ENCODE data around the gene DNAH10. TPM values are rescaled to one million over a fixed set of nuclear protein-coding genes. Genes with fewer than 3 reads are reported as not detected.

DNAH10 gene
- total and polyA plus RNA-seq, 10 of the 15 experiments (the other 5 are each of a cell fraction or from before 2014, with no cell fraction given) = 0.01 to 0.32 (median 0.06) TPM

DNA sequence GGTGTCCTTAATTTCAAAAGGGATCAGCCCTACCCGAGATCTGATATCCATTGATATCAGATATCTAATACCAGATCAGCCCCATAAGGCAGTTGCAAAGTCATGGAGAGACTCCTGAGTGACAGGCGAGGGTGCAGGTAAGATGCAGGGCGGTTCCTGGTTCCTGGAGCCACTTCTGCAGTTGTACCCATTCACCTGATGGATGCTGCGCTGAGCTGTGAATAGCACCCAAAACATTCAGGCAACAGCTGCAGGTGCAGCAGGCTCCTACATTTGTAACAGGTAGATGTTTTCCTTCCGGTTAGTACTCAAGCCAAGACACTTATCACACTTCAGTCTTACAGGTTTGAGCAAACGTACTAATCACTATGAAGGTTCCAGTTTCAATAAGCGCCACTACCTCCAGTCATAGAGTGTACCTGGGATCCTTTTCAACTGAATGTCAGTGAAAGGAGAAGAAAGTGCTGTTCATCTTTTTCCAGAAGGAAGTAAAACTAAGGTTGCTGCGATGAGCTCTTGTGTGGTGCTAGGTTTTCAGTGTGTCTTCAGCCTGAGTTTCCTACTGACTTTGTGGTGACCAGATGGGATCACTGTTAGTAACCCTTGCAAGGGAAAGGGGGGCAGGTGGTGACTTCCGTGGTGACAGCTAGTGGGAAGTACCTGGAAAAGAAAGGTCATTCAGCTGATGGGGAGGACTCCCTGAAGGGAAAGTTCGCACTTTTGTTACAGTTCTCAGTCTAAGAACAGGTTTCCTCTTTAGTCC lies 48.1 kb upstream of the DNAH10 start:
- TSS peak; percentile 89 for BruUV-seq (replicated peaks)
- H3K27me3 ChIP-seq (replicated peaks in 1 of 2; ENCODE audit: control insufficient read depth in 2 of 2, insufficient read depth in 2 of 2, low read length in 1 of 2) = no peaks in the 10 kb centered on the region
- peaks cover 15% of the 10 kb centered on the region for H3K4me1 ChIP-seq (ENCODE audit: control insufficient read depth, insufficient read depth, low read length)
- POLR2A ChIA-PET = interaction anchor here (0.8 to 5.5 kb wide), 9 partner anchors 10 to 112 kb away, joined by 3 to 56 read pairs (median 4); partner anchors contain the start of genes DDX55, EIF2B1 and GTF2H3
- no peaks in the 10 kb centered on the region; a peak in 2 of 4 replicates for H3K36me3 ChIP-seq (ENCODE audit: control insufficient read depth in 2 of 2, insufficient read depth in 2 of 2, low read length in 1 of 2)
- SMC1A ChIA-PET (ENCODE audit: uncharacterized antibody, unreplicated experiment) = interaction anchor here (0.8 to 5.2 kb wide), 10 partner anchors 11 to 129 kb away, joined by 3 to 32 read pairs (median 5); partner anchors contain the start of genes DNAH10 and TCTN2
- peak overlapping the region; percentile 83 for H3K9ac ChIP-seq (ENCODE audit: control insufficient read depth, insufficient read depth, low read length)
- RAD21 ChIA-PET (ENCODE audit: unreplicated experiment) = interaction anchor here (0.7 to 3.7 kb wide), 10 partner anchors 9 to 479 kb away, joined by 3 to 26 read pairs (median 4); partner anchors contain the start of gene TCTN2
- H4K20me1 ChIP-seq (ENCODE audit: control insufficient read depth, insufficient read depth) = no peaks in the 10 kb centered on the region
- WGBS (ENCODE audit: insufficient coverage, insufficient replicate concordance, low lambda C conversion rate, missing lambda C conversion rate) = 4% methylated on average over 10 of the region's 10 CpGs
- ATAC-seq (peak; percentile 41), DNase-seq (ENCODE audit: low read depth, low spot score) (no peak), FAIRE-seq (peak; percentile 49)
- CTCF ChIA-PET = interaction anchor here (0.9 to 2.5 kb wide), 8 partner anchors 10 to 111 kb away, joined by 3 to 9 read pairs (median 4); partner anchors contain the start of gene DNAH10
- H2AFZ ChIP-seq (ENCODE audit: control insufficient read depth, low read depth, low read length) = peak overlapping the region; percentile 63
- in situ Hi-C loops (cut with MboI) (no loop called here), intact Hi-C loops (cut with micrococcal nuclease; ENCODE audit: unreplicated experiment) (loop anchor here (2.0 to 5.0 kb wide), 2 partner anchors 57 to 81 kb away; partner anchors contain the start of genes EIF2B1 and GTF2H3)
- H3K4me2 ChIP-seq (ENCODE audit: control insufficient read depth, insufficient read depth) = peak overlapping the region; percentile 100
- H3K79me2 ChIP-seq (ENCODE audit: control insufficient read depth, insufficient read depth, low read length) = peaks cover 34% of the 10 kb centered on the region
- peak overlapping the region; percentile 84 for H3K4me3 ChIP-seq
- H3K9me3 ChIP-seq (replicated peaks; ENCODE audit: control insufficient read depth, insufficient read depth, low read length) = no peaks in the 10 kb centered on the region
- H3K27ac ChIP-seq (ENCODE audit: control insufficient read depth, insufficient read depth) = peak overlapping the region; percentile 91
- TF ChIP-seq EED (IDR thresholded peaks at IDR 0.05; ENCODE audit: low read depth) (peak; percentile 93), RELA (IDR thresholded peaks at IDR 0.05; ENCODE audit: borderline replicate concordance, partially characterized antibody) (no peak), NFYB (IDR thresholded peaks at IDR 0.05; ENCODE audit: insufficient read depth, low read depth, low read length) (no peak), PAX8 (IDR thresholded peaks at IDR 0.05) (0 out of 2 replicates have a peak, but pooled peaks have one; percentile 52), IKZF2 (IDR thresholded peaks at IDR 0.05) (peak; percentile 79 to 84), GATAD2B (conservative IDR thresholded peaks at IDR 0.05; ENCODE audit: low read depth) (peak; percentile 31; the same call in 1 of the 2 replicates), NR2F1 (conservative IDR thresholded peaks at IDR 0.05) (peak; percentile 52; the same call in 1 of the 2 replicates), CBX3 (IDR thresholded peaks at IDR 0.05; ENCODE audit: borderline replicate concordance, low read depth) (no peak), ETV6 (conservative IDR thresholded peaks at IDR 0.05 in 1 of 2, IDR thresholded peaks at IDR 0.05 in 1 of 2; ENCODE audit: borderline replicate concordance in 1 of 2, low read depth in 1 of 2) (peak in 1 of 2 experiments; percentile 82; a peak in 2 of 4 replicates), ASH2L (IDR thresholded peaks at IDR 0.05; ENCODE audit: borderline replicate concordance, low read depth) (no peak), MTA2 (IDR thresholded peaks at IDR 0.05; ENCODE audit: low read depth) (0 out of 2 replicates have a peak, but pooled peaks have one; percentile 16), DPF2 (IDR thresholded peaks at IDR 0.05) (0 out of 2 replicates have a peak, but pooled peaks have one; percentile 31), SKIL (IDR thresholded peaks at IDR 0.05; ENCODE audit: low read depth, poor library complexity, severe bottlenecking) (no peak), IRF5 (IDR thresholded peaks at IDR 0.05; ENCODE audit: borderline replicate concordance) (no peak)
- TF ChIP-seq, protein P1, sequence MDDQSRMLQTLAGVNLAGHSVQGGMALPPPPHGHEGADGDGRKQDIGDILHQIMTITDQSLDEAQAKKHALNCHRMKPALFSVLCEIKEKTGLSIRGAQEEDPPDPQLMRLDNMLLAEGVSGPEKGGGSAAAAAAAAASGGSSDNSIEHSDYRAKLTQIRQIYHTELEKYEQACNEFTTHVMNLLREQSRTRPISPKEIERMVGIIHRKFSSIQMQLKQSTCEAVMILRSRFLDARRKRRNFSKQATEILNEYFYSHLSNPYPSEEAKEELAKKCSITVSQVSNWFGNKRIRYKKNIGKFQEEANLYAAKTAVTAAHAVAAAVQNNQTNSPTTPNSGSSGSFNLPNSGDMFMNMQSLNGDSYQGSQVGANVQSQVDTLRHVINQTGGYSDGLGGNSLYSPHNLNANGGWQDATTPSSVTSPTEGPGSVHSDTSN (IDR thresholded peaks at IDR 0.05; ENCODE audit: insufficient replicate concordance, low read depth, low read length) = peak; percentile 74
